ENCODE data around the gene CDC42BPB.

The CDC42BPB gene

DNA sequence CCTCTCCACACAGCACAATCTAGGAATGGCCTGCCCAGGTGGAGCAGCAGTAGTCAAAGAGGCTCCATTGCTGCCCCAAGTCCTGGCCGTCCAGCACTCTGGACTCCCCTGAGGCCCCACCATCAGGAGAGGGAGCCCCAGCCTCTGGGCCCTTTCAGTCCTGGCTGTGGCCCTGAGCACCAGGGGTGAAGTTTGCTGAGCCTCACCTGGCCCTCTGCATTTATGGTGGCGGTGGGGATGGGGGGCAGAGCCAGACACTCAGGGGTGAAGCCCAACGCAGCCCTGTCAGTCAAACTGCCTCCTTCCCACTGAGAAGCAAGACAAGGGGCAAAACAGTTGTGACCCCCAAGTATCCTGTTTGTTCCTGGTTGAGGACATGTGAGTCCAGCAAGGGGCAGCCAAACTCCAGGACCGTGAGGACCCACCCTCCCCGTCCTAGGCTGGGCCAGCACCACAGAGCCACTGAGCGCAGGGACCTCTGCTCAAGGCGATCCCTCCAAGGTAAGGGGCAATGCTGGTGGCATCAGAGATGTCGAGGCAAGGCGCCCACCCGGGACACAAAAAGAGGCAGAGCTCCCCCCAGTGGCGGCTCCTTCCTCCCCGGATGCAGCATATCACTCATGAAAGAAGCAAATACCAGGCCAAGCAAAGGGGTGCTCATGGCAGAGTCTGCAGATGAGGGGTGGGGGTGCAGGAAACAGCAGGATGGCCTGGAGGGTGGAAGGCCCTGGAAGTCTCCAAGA, 139.7 kb downstream of the CDC42BPB start:
- in situ Hi-C loops (cut with HindIII; ENCODE audit: low sequenced_read_pairs), result no loop called here

- in situ Hi-C loops (cut with HindIII; ENCODE audit: low sequenced_read_pairs), result no loop called here
Measured at GRCh38 chr14:102917056-102917385, 140.3 kb downstream of the CDC42BPB start.

DNA sequence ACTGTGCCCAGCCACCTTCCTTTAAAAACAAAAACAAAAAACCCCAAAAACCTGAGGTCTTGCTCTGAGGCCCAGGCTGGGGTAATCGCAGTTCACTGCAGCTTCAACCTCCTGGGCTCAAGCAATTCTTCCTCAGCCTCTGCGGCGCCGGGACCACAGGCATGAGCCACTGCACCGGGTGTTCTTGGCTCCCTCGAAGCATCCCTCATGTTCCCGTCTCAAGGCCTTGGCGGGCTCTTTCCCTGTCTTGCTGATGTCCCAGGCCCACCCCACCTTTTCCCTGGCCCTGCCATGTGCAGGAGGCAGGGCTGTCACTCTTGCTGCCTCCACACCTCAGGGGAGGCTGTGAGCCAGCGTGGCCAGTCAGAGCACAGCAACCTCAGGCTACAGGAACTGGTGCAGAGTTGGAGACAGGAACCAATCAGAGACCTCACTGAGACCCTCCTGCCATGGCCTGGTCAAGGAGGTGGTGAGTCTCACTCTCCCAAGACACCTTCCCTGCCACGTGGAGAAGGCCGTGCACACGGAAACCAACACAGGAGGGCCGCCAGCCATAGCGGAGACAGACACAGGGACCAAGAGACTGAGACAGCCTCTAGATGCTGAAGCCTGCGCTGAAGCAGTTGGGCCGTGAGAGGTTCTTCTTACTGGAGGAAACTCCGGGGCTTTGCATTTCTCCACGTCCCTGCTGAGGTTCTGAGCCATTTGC, 140.8 kb downstream of the CDC42BPB start:
- in situ Hi-C loops (cut with HindIII; ENCODE audit: low sequenced_read_pairs), result no loop called here

GRCh38 chr14:102915292-102916110, 141.8 kb downstream of the CDC42BPB start:
- in situ Hi-C loops (cut with HindIII; ENCODE audit: low sequenced_read_pairs), result no loop called here

GRCh38 chr14:102914474-102915291, 142.7 kb downstream of the CDC42BPB start:
- in situ Hi-C loops (cut with HindIII; ENCODE audit: low sequenced_read_pairs), result no loop called here

DNA sequence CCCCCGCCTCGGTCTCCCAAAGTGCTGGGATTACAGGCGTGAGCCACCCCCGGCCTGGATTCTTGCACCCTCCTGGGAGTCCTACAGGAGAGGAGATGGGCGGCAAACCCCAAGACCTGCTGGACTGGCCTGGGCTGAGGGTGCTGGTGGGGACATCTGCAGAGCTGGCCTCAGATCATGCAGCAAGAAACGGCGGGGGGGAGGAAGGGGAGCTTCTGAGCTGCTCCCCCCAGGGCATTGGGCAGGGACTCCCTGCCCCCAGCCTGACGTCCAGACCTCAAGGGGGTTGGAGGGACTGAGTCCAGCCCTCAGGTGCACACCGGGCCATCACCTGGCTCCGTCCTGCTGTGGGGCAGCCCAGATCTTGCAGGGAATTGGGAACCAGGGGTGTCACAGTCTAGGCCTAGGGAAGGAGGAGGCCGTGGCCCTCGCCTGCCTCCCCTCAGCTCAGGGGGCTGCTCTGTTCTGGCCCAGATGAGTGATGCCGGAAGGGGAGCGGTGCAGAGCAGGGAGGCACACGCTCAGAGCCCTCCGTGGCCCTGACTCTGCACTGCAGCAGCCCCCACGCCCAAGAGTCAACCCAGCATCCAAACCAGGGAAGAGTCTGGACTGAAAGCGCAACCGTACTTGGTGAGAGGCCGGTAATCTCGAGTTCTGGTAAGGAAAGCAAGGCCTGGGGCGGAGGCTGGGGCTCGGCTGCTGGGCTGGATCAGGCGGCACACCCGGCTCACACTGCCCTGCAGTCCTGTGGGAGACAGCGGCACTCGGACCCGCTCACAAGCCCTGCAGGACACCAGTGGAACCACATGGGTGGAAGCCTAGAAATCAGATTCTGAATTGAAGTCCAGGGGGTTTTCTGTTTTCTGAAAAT, 143.8 kb downstream of the CDC42BPB start:
- in situ Hi-C loops (cut with HindIII; ENCODE audit: low sequenced_read_pairs), result no loop called here

- in situ Hi-C loops (cut with HindIII; ENCODE audit: low sequenced_read_pairs), result no loop called here
Measured at GRCh38 chr14:102911991-102912761, 145.2 kb downstream of the CDC42BPB start.

DNA sequence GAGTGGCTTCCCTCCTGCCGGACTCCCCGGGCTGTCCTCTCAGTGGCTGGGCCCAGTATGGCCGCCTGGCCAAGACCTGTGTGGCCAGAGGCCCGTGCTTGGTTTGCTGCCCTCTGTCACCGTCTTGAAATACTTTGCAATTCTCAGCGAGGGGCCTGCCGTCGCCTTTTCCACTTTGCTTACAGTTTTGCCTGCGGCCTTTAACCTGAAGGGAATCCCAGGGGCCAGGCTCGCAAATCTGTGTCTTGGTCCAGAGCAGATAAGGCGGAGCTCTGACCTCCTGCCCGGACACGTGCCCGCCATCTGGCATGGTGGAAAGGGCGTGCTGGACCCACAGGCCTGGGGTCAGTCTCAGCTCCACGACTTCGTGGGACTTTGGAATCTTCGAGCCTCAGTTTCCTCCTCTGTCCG, 145.8 kb downstream of the CDC42BPB start:
- in situ Hi-C loops (cut with HindIII; ENCODE audit: low sequenced_read_pairs), result no loop called here

DNA sequence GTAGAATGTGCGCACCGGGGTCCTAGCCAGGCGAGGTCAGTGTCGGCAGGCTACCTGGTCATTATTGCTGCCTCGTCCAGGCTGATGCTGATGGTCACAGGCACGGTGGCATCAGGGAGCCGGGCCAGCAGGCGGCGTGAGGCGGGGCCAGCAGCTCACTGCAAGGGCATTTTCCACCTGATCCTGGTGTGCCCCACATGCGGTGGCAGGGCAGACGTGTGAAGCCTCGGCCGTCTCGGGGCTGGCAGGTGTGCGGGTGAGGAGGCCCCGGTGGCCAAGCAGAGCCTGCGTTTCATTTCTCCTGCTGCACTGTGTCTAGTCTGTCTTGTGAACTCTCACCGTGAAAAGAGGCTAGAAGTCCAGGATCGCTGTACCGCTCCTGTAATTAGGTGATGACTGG, 146.9 kb downstream of the CDC42BPB start:
- in situ Hi-C loops (cut with HindIII; ENCODE audit: low sequenced_read_pairs), result no loop called here

GRCh38 chr14:102909911-102910310, 147.4 kb downstream of the CDC42BPB start:
- in situ Hi-C loops (cut with HindIII; ENCODE audit: low sequenced_read_pairs), result no loop called here

GRCh38 chr14:102909462-102909861, 147.9 kb downstream of the CDC42BPB start:
- in situ Hi-C loops (cut with HindIII; ENCODE audit: low sequenced_read_pairs), result no loop called here

DNA sequence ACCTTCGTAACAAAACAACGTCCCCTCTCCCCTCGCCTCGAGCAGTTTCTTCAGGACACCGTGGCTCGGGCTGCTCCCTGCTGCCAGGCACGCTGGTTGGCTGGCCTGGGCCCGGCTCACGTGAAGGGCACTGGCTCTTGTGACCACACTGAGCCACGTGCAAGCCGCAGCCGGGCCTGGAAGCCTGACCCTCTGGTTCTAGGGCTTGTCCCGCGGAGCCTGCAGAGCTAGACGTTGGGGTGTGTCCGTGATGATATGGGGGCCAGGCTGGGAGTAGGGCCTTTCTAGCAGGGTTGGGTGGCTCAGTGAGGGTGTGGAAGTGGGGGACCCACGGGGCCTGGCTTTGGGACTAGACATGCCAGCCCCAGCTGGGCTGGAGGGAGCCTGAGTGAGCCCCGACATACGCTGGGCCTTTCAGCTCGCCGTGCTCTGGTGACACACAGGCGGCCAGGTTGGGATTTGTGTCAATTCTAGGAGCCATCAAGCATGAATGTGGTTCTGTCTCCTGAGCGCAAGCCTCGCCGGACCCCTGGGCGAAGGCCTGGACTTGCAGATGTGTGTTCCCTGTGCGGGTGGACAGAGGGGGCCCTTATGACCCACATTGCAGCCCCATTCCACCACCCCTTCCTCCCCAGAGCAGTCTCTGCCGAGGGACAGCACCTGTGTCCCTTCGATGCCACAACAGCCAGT, 148.4 kb downstream of the CDC42BPB start:
- in situ Hi-C loops (cut with HindIII; ENCODE audit: low sequenced_read_pairs), result no loop called here

GRCh38 chr14:102907980-102908730, 149.2 kb downstream of the CDC42BPB start:
- in situ Hi-C loops (cut with HindIII; ENCODE audit: low sequenced_read_pairs), result no loop called here

DNA sequence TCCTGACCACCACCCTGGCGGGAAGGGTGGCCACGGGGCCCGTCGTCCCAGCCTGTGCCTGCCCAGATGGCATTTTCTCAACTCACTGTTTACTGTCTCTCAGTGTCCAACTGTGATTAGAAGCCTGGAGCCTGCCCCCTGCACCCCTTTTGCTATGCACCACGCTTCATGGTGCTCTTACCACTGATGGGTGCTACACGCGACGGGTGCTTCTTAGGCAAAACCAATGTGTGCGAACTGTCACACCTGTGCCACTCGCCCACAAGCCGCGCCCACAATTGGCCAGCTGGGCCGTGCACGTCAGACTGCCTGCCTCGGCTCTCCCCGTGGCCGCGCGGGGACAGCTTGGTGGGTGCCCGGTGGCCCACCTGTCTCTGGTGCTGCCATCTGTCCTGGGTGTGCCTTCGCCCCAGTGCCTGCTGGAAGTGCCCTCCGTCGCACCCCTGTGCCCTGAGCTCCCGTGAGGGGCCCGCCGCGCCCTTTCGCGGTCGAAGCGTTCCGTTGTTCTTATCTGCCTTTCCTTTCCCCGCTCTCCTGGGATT, 150.0 kb downstream of the CDC42BPB start:
- in situ Hi-C loops (cut with HindIII; ENCODE audit: low sequenced_read_pairs), result no loop called here

DNA sequence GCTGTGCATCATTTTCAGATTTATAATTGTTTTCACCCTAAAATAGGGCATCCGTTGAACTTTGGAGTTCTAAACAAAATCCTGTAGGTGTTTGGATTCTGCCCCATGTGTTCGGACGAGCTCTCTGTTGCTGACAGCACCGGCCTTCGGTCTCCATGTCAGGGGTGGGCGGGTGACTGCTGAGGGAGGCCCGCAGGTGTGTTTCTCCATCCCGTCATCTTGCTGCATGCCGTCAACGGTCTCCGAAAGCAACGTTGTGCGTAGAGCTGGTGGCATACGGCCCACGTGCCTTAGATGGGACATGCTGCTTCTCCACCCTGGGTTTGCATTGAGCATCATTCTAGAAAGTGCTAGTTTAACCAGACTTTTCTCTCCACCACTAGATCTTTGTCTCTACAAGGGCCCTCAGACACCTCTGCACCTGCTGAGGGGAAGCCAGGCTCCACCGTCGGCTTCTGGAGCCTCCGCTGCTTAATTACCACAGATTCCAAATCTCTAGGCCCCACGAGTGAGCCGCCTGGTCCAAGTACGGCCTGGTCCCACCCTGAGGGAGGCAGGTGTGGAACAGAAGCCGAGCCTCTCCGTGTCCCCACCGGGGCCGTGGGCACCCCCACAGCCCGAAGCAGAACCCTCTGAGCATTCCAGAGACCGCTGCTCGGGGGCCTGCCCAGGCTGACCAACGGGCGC, 150.6 kb downstream of the CDC42BPB start:
- in situ Hi-C loops (cut with HindIII; ENCODE audit: low sequenced_read_pairs), result no loop called here

DNA sequence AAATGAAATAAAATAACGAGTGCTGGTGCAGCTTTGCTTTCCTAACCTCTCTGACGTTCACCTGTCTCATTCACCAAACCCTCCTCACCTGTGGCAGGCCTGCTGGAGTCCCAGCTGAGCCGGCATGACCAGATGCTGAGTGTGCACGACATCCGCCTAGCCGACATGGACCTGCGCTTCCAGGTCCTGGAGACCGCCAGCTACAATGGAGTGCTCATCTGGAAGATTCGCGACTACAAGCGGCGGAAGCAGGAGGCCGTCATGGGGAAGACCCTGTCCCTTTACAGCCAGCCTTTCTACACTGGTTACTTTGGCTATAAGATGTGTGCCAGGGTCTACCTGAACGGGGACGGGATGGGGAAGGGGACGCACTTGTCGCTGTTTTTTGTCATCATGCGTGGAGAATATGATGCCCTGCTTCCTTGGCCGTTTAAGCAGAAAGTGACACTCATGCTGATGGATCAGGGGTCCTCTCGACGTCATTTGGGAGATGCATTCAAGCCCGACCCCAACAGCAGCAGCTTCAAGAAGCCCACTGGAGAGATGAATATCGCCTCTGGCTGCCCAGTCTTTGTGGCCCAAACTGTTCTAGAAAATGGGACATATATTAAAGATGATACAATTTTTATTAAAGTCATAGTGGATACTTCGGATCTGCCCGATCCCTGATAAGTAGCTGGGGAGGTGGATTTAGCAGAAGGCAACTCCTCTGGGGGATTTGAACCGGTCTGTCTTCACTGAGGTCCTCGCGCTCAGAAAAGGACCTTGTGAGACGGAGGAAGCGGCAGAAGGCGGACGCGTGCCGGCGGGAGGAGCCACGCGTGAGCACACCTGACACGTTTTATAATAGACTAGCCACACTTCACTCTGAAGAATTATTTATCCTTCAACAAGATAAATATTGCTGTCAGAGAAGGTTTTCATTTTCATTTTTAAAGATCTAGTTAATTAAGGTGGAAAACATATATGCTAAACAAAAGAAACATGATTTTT, 151.9 kb downstream of the CDC42BPB start:
- in situ Hi-C loops (cut with HindIII; ENCODE audit: low sequenced_read_pairs), result no loop called here
